H1 (cell line): ENCODE measurements around the gene SYNPO. TPM values are rescaled to one million over a fixed set of nuclear protein-coding genes. Genes with fewer than 3 reads are reported as not detected.

ENCODE experiments used
- CTCF ChIA-PET: fragments of 300-600 bp; sonication (Branson Sonifier 250); formaldehyde crosslinking; loops from one replicate; lab custom pipeline; 2021; ENCODE audit not compliant: partially characterized antibody; lab: Charles Lee
- POLR2A ChIA-PET: fragments of 300-600 bp; sonication (Branson Sonifier 250); formaldehyde crosslinking; loops from one replicate; lab custom pipeline; 2021; ENCODE audit warnings: inconsistent platforms; ENCODE audit not compliant: partially characterized antibody; lab: Charles Lee
- DNase-seq, 2 experiments: peaks; one replicate each; pipeline versions ENCODE4 v3.0.0 to v3.0.0-alpha.2; 2010 to 2022; ENCODE audit warnings: low spot score in 2 of 2, low read depth in 1 of 2, mixed read lengths in 1 of 2
- FAIRE-seq: peaks from 2 replicates; lab custom pipeline; 2011; peaks lifted over from hg19 to GRCh38; lab: Jason Lieb, UNC
- H2AFZ ChIP-seq: 2 replicates; pipeline ENCODE4 v1.8.1; 2012; ENCODE audit warnings: low read length, inconsistent platforms
- H2AK5ac ChIP-seq: 2 replicates; pipeline ENCODE4 v1.6.1; 2013; ENCODE audit warnings: low read depth, low read length
- H2BK120ac ChIP-seq: replicated peaks from 2 replicates; pipeline ENCODE3; 2013; ENCODE audit warnings: low read depth, low read length, inconsistent platforms
- H2BK12ac ChIP-seq: 2 replicates; pipeline ENCODE4 v1.6.1; 2013; ENCODE audit warnings: low read depth, low read length
- H2BK15ac ChIP-seq: 2 replicates; pipeline ENCODE4 v1.6.1; 2013; ENCODE audit warnings: low read length
- H2BK20ac ChIP-seq: 2 replicates; pipeline ENCODE4 v1.6.1; 2013; ENCODE audit warnings: low read length
- H2BK5ac ChIP-seq: 2 replicates; pipeline ENCODE4 v1.6.1; 2013; ENCODE audit warnings: low read depth, low read length
- H3K14ac ChIP-seq: 2 replicates; pipeline ENCODE4 v1.6.1; 2013; ENCODE audit warnings: inconsistent platforms; ENCODE audit not compliant: insufficient read length
- H3K18ac ChIP-seq: 2 replicates; pipeline ENCODE4 v1.6.1; 2013; ENCODE audit warnings: low read length; ENCODE audit errors: extremely low read depth
- H3K23ac ChIP-seq: 2 replicates; pipeline ENCODE4 v1.6.1; 2013; ENCODE audit warnings: inconsistent platforms; ENCODE audit not compliant: insufficient read length
- H3K23me2 ChIP-seq: 2 replicates; pipeline ENCODE4 v1.6.1; 2013; ENCODE audit warnings: low read depth, low read length
- H3K27ac ChIP-seq: 2 replicates; pipeline ENCODE4 v1.6.1; 2011; ENCODE audit warnings: low read depth, low read length, inconsistent platforms
- H3K27me3 ChIP-seq, 4 experiments: replicated peaks in 1 of 4; 1 replicate in 1 of 4; 2 replicates in 3 of 4; pipeline versions ENCODE4 v1.6.1 to v1.8.1; 2011 to 2013; ENCODE audit warnings: low read length in 3 of 4, mild to moderate bottlenecking in 3 of 4, inconsistent platforms in 2 of 4, mixed read lengths in 2 of 4, moderate library complexity in 1 of 4; ENCODE audit not compliant: control insufficient read depth in 3 of 4, insufficient read depth in 3 of 4; ENCODE audit errors: extremely low read depth in 1 of 4
- H3K36me3 ChIP-seq, 4 experiments: 2 replicates each; pipeline versions ENCODE4 v1.6.1 to v1.8.1; 2011 to 2013; ENCODE audit warnings: mild to moderate bottlenecking in 4 of 4, low read length in 3 of 4, moderate library complexity in 2 of 4, control low read depth in 1 of 4, inconsistent platforms in 1 of 4; ENCODE audit not compliant: insufficient read depth in 4 of 4, control insufficient read depth in 2 of 4
- H3K4ac ChIP-seq: replicated peaks from 2 replicates; pipeline ENCODE3; 2013; ENCODE audit warnings: low read length, low read depth, mixed read lengths, inconsistent platforms; ENCODE audit not compliant: insufficient read length
- H3K4me1 ChIP-seq, 4 experiments: replicated peaks in 1 of 4; 1 replicate in 1 of 4; 2 replicates in 3 of 4; pipeline versions ENCODE4 v1.6.1 to v1.8.1; 2011 to 2013; ENCODE audit warnings: low read length in 3 of 4, inconsistent platforms in 2 of 4, mixed read lengths in 1 of 4; ENCODE audit not compliant: insufficient read depth in 4 of 4, control insufficient read depth in 3 of 4
- H3K4me2 ChIP-seq, 2 experiments: 2 replicates each; pipeline versions ENCODE4 v1.6.1 to v1.8.1; 2011 to 2013; ENCODE audit warnings: low read depth in 2 of 2, low read length in 2 of 2, control low read depth in 1 of 2, inconsistent platforms in 1 of 2, mild to moderate bottlenecking in 1 of 2; ENCODE audit not compliant: insufficient read depth in 1 of 2
- H3K4me3 ChIP-seq, 4 experiments: fragments of 200-600, 300-600 bp in 1 of 4; sonication (generic), shearing (Covaris generic), sonication (Bioruptor Twin) in 1 of 4; 2 replicates each; pipeline versions ENCODE4 v1.5.1 to v1.8.1; 2011 to 2016; ENCODE audit warnings: low read length in 4 of 4, low read depth in 3 of 4, control low read depth in 2 of 4, inconsistent platforms in 2 of 4, mild to moderate bottlenecking in 2 of 4, mixed read lengths in 1 of 4, moderate library complexity in 1 of 4; ENCODE audit not compliant: insufficient read depth in 2 of 4; ENCODE audit errors: extremely low read depth in 1 of 4
- H3K56ac ChIP-seq: replicated peaks from 2 replicates; pipeline ENCODE3; 2013; ENCODE audit warnings: low read depth, mild to moderate bottlenecking, mixed read lengths, low read length, inconsistent platforms; ENCODE audit not compliant: insufficient read length
- H3K79me1 ChIP-seq: 2 replicates; pipeline ENCODE4 v1.6.1; 2013; ENCODE audit warnings: low read depth, low read length, control low read depth
- H3K79me2 ChIP-seq, 2 experiments: 2 replicates each; pipeline versions ENCODE4 v1.6.1 to v1.8.1; 2012 to 2013; ENCODE audit warnings: low read length in 2 of 2, mild to moderate bottlenecking in 2 of 2, inconsistent platforms in 1 of 2; ENCODE audit not compliant: insufficient read depth in 2 of 2, control insufficient read depth in 1 of 2
- H3K9ac ChIP-seq, 4 experiments: replicated peaks in 1 of 4; 1 replicate in 1 of 4; 2 replicates in 3 of 4; pipeline versions ENCODE4 v1.6.1 to v1.8.1; 2011 to 2013; ENCODE audit warnings: low read depth in 3 of 4, low read length in 3 of 4, control low read depth in 2 of 4, mild to moderate bottlenecking in 2 of 4, moderate library complexity in 2 of 4, inconsistent platforms in 1 of 4; ENCODE audit errors: extremely low read depth in 1 of 4
- H3K9me3 ChIP-seq, 2 experiments: 2 replicates each; pipeline versions ENCODE4 v1.6.1 to v1.8.1; 2012 to 2013; ENCODE audit warnings: mild to moderate bottlenecking in 2 of 2, moderate library complexity in 2 of 2, control low read depth in 1 of 2, inconsistent platforms in 1 of 2, low read depth in 1 of 2, low read length in 1 of 2, mixed read lengths in 1 of 2; ENCODE audit not compliant: insufficient read depth in 2 of 2
- H4K20me1 ChIP-seq, 2 experiments: replicated peaks in 1 of 2; 2 replicates each; pipeline versions ENCODE3 to v1.8.1; 2011 to 2013; ENCODE audit warnings: inconsistent platforms in 2 of 2, low read length in 2 of 2, mild to moderate bottlenecking in 1 of 2; ENCODE audit not compliant: insufficient read depth in 2 of 2, control insufficient read depth in 1 of 2
- H4K5ac ChIP-seq: 2 replicates; pipeline ENCODE4 v1.6.1; 2013; ENCODE audit warnings: low read length, low read depth, mixed read lengths, inconsistent platforms; ENCODE audit not compliant: insufficient read length
- H4K8ac ChIP-seq: 2 replicates; pipeline ENCODE4 v1.8.0; 2013; ENCODE audit warnings: mild to moderate bottlenecking, moderate library complexity, low read length, inconsistent platforms; ENCODE audit not compliant: insufficient read depth; ENCODE audit errors: extremely low read depth
- H4K91ac ChIP-seq: replicated peaks from 2 replicates; pipeline ENCODE3; 2013; ENCODE audit warnings: low read length, mixed read lengths, inconsistent platforms; ENCODE audit not compliant: insufficient read length
- CHD2 ChIP-seq: IDR thresholded peaks from 2 replicates; pipeline ENCODE4 v1.6.1; 2012; ENCODE audit warnings: low read length, improper control_type of control experiment
- CTBP2 ChIP-seq: IDR thresholded peaks from 2 replicates; pipeline ENCODE4 v1.7.0; 2011; ENCODE audit warnings: borderline replicate concordance, mild to moderate bottlenecking, moderate library complexity, mixed read lengths, low read length; ENCODE audit not compliant: insufficient read depth, insufficient read length
- HDAC2 ChIP-seq, 2 experiments: fragments of 300-600 bp in 1 of 2; sonication (generic) in 1 of 2; IDR thresholded peaks; 2 replicates each; pipeline ENCODE4 v1.6.1; 2011 to 2012; ENCODE audit warnings: low read depth in 2 of 2, low read length in 2 of 2, mild to moderate bottlenecking in 2 of 2, moderate library complexity in 2 of 2, borderline replicate concordance in 1 of 2, inconsistent platforms in 1 of 2
- JUND ChIP-seq: IDR thresholded peaks from 2 replicates; pipeline ENCODE4 v1.6.1; 2011; ENCODE audit warnings: mild to moderate bottlenecking, improper control_type of control experiment, low read length
- KDM1A ChIP-seq: fragments of 200-600, 300-600 bp; sonication (generic); IDR thresholded peaks from 2 replicates; pipeline ENCODE4 v1.7.1; 2016; ENCODE audit warnings: mild to moderate bottlenecking, low read length, borderline replicate concordance
- MAFK ChIP-seq: IDR thresholded peaks from 2 replicates; pipeline ENCODE4 v1.6.1; 2012; ENCODE audit warnings: low read depth, mild to moderate bottlenecking, improper control_type of control experiment, low read length
- POLR2AphosphoS5 ChIP-seq: IDR thresholded peaks from 2 replicates; pipeline ENCODE4 v1.6.1; 2011; ENCODE audit warnings: low read depth, low read length
- ZNF274 ChIP-seq: IDR thresholded peaks from 2 replicates; pipeline ENCODE4 v1.7.0; 2012; ENCODE audit warnings: low read length, borderline replicate concordance; ENCODE audit errors: extremely low read depth
- WGBS, 2 experiments: shearing (Covaris generic) in 1 of 2; methylation state at CpG; one replicate each; pipeline versions ENCODE4 v1.1.6 to v1.1.7; 2013 to 2015; ENCODE audit warnings: low lambda C conversion rate in 2 of 2, mixed read lengths in 2 of 2, inconsistent platforms in 1 of 2, low coverage in 1 of 2, missing lambda C conversion rate in 1 of 2; ENCODE audit not compliant: insufficient replicate concordance in 2 of 2, insufficient coverage in 1 of 2, insufficient read length in 1 of 2; ENCODE audit errors: extremely low coverage in 1 of 2, missing lambda C conversion rate in 1 of 2; 5-methylcytosine and 5-hydroxymethylcytosine counted together
- polyA plus RNA-seq, 7 experiments: library from polyadenylated mRNA; depleted of rRNA in 3 of 7; stranded (reverse) in 5 of 7; unstranded in 2 of 7; fragments of >200 nt in 5 of 7; fragments of 200-250 nt in 2 of 7; gene quantifications; 1 replicate in 5 of 7; 2 replicates in 1 of 7; 4 replicates in 1 of 7; pipeline versions ENCODE4 v1.2.1 to v1.2.3, GENCODE V29; 2011 to 2013; ENCODE audit warnings: missing spikeins in 2 of 7, mixed read lengths in 2 of 7
- total RNA-seq: library from RNA; stranded (reverse); fragmentation: NEBNext Ultra II Directional; extraction: Animal tissue kit (Norgen Biotek cat#: 25700); gene quantifications from 2 replicates; pipeline ENCODE4 v1.2.1, GENCODE V29; 2021
- TF ChIP-seq, protein P1 (sequence below): IDR thresholded peaks from 2 replicates; pipeline ENCODE4 v1.6.1; 2011; ENCODE audit warnings: low read depth, mild to moderate bottlenecking, low read length; ENCODE audit not compliant: insufficient read depth
- TF ChIP-seq, protein P2 (sequence below): IDR thresholded peaks from 2 replicates; pipeline ENCODE4 v1.6.1; 2012; ENCODE audit warnings: inconsistent platforms
- TF ChIP-seq, protein P3 (sequence below): IDR thresholded peaks from 2 replicates; pipeline ENCODE4 v1.6.1; 2012; ENCODE audit warnings: inconsistent platforms

The SYNPO gene
- total and polyA plus RNA-seq, 2 of the 8 experiments (the other 6 are each of a cell fraction or from before 2014, with no cell fraction given): 2.3 TPM

DNA sequence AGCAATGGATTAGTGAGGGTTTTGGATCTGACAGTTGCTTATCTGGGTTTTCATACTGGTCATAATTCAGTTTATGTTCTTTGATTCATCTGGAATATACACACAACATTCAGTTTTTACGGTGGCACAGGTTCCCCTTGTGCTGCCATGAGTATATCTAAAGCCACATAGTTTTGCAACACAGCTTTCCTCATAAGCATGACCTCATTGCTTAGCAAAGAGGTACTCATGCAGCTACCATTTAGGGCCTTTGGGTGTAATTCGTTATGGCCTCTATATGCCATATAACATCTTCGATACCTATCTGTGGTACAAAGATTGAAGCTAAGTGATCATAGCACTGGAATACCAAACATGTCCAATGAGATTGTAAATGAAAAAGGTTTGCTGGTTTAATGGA, 63.3 kb downstream of the SYNPO start:
- no peak overlapping the region for H2BK20ac ChIP-seq
- ChIA-PET POLR2A (interaction anchor here (0.6 to 2.2 kb wide), 8 partner anchors 12 to 258 kb away, joined by 3 to 8 read pairs (median 4); no protein-coding TSS in a partner anchor), CTCF (interaction anchor here (1.1 to 1.9 kb wide), 6 partner anchors 31 to 244 kb away, joined by 3 to 10 read pairs (median 6); partner anchors contain the start of gene SMIM3)
- no peak overlapping the region for H2AFZ ChIP-seq
- DNase-seq: no peak
- no peak overlapping the region for H4K91ac ChIP-seq
- H4K5ac ChIP-seq: no peak overlapping the region
- 87% methylated on average over 3 of the region's 3 CpGs; no CpG with 5 or more reads in 1 of the 2 experiments for WGBS, 2 experiments
- FAIRE-seq: no peak
- no peak overlapping the region for H3K27ac ChIP-seq
- no peak overlapping the region for H3K18ac ChIP-seq
- no peak overlapping the region for H3K4ac ChIP-seq
- H3K23ac ChIP-seq: no peak overlapping the region
- H3K4me3 ChIP-seq: no peak overlapping the region
- no peak overlapping the region for H2AK5ac ChIP-seq
- H3K36me3 ChIP-seq: peaks cover 1 to 4% (median 2%) of the 10 kb centered on the region in 4 experiments; a peak in 3 of 8 replicates
- H2BK5ac ChIP-seq: no peak overlapping the region
- H3K9ac ChIP-seq: no peak overlapping the region
- H3K56ac ChIP-seq: no peak overlapping the region
- no peak overlapping the region for H2BK120ac ChIP-seq
- H3K9me3 ChIP-seq: no peaks in the 10 kb centered on the region
- peaks cover 0 to 7% (median 2%) of the 10 kb centered on the region in 4 experiments; a peak in 4 of 7 replicates for H3K4me1 ChIP-seq
- peaks cover 0 to 3% of the 10 kb centered on the region in 2 experiments for H4K20me1 ChIP-seq
- peaks cover 0 to 13% of the 10 kb centered on the region in 2 experiments; a peak in 2 of 4 replicates for H3K79me2 ChIP-seq
- H3K23me2 ChIP-seq: peaks cover 8% of the 10 kb centered on the region
- no peaks in the 10 kb centered on the region; a peak in 1 of 7 replicates for H3K27me3 ChIP-seq
- no peak overlapping the region for H2BK12ac ChIP-seq
- no peak overlapping the region for H2BK15ac ChIP-seq
- peaks cover 5% of the 10 kb centered on the region; the same call in 1 of the 2 replicates for H3K79me1 ChIP-seq
- no peak overlapping the region for H4K8ac ChIP-seq
- H3K14ac ChIP-seq: no peak overlapping the region
- no peak overlapping the region for H3K4me2 ChIP-seq
- TF ChIP-seq, protein P1, sequence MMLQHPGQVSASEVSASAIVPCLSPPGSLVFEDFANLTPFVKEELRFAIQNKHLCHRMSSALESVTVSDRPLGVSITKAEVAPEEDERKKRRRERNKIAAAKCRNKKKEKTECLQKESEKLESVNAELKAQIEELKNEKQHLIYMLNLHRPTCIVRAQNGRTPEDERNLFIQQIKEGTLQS: no peak
- no peak for TF ChIP-seq KDM1A
- TF ChIP-seq HDAC2 (IDR thresholded peaks at IDR 0.05; ENCODE audit: borderline replicate concordance in 1 of 2, low read depth in 2 of 2, low read length in 2 of 2): no peak
- TF ChIP-seq, protein P2, sequence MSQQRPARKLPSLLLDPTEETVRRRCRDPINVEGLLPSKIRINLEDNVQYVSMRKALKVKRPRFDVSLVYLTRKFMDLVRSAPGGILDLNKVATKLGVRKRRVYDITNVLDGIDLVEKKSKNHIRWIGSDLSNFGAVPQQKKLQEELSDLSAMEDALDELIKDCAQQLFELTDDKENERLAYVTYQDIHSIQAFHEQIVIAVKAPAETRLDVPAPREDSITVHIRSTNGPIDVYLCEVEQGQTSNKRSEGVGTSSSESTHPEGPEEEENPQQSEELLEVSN: no peak
- TF ChIP-seq JUND: no peak
- no peak for TF ChIP-seq CTBP2
- TF ChIP-seq ZNF274: no peak
- no peak for TF ChIP-seq POLR2AphosphoS5
- TF ChIP-seq MAFK: no peak
- TF ChIP-seq, protein P3, sequence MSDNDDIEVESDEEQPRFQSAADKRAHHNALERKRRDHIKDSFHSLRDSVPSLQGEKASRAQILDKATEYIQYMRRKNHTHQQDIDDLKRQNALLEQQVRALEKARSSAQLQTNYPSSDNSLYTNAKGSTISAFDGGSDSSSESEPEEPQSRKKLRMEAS: no peak
- TF ChIP-seq CHD2: no peak
